ENCODE results near the gene LSMEM2. TPM values are rescaled to one million over a fixed set of nuclear protein-coding genes. Genes with fewer than 3 reads are reported as not detected.

LSMEM2 gene
- total and polyA plus RNA-seq, 7 experiments from 2014 or later = 0.15 TPM; not detected in 6

DNA sequence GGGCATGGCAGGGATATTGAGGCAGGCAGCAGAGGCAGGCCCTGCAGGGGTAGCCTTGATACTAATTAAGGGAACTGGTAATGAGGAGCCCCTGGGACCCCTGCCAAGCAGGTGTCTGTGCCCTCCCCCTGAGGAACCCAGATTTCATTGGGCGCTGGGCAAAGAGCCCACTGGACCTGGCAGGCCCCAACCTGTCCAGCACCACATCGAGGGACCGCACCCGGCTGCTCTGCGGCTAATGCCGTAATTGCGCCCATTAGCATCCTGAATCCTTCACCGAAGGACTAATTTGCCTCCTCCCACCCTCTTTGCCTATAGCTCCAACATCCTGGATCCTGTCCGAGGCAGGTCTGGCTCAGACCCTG, 23.7 kb upstream of the LSMEM2 start:
- intact Hi-C loops (cut with micrococcal nuclease) = no loop called here
- Histone ChIP-seq H3K27ac (ENCODE audit: low read depth, low read length) (no peak overlapping the region), H3K36me3 (ENCODE audit: control insufficient read depth in 2 of 3, insufficient read depth in 3 of 3, low read length in 3 of 3) (peaks cover 14 to 84% (median 20%) of the 10 kb centered on the region in 3 experiments), H3K4me1 (ENCODE audit: control insufficient read depth in 2 of 2, insufficient read depth in 2 of 2, low read length in 2 of 2) (peaks cover 15 to 17% of the 10 kb centered on the region in 2 donors), H3K9me3 (ENCODE audit: control insufficient read depth in 2 of 3, low read length in 3 of 3) (no peaks in the 10 kb centered on the region), H3K4me3 (ENCODE audit: low read length) (no peak overlapping the region), H3K27me3 (ENCODE audit: control insufficient read depth in 2 of 2, insufficient read depth in 2 of 2, low read length in 2 of 2) (no peaks in the 10 kb centered on the region)
- Mint-ChIP-seq H3K9me3 (no peaks in the 10 kb centered on the region), H3K4me1 (peaks cover 8 to 28% (median 21%) of the 10 kb centered on the region in 7 donors), H3K27me3 (no peaks in the 10 kb centered on the region), H3K27ac (no peak overlapping the region), H3K36me3 (peaks cover 0 to 28% (median 0%) of the 10 kb centered on the region in 5 donors), H3K4me3 (no peak overlapping the region)
- no peak for ATAC-seq
- CTCF ChIA-PET = interaction anchor here (1.2 to 2.2 kb wide), 2 partner anchors 9 to 29 kb away, joined by 5 to 12 read pairs; no protein-coding TSS in a partner anchor
- no peak for DNase-seq
- POLR2A ChIA-PET = interaction anchor here (0.6 kb wide), 1 partner anchor 8 kb away, joined by 3 read pairs; no protein-coding TSS in a partner anchor

DNA sequence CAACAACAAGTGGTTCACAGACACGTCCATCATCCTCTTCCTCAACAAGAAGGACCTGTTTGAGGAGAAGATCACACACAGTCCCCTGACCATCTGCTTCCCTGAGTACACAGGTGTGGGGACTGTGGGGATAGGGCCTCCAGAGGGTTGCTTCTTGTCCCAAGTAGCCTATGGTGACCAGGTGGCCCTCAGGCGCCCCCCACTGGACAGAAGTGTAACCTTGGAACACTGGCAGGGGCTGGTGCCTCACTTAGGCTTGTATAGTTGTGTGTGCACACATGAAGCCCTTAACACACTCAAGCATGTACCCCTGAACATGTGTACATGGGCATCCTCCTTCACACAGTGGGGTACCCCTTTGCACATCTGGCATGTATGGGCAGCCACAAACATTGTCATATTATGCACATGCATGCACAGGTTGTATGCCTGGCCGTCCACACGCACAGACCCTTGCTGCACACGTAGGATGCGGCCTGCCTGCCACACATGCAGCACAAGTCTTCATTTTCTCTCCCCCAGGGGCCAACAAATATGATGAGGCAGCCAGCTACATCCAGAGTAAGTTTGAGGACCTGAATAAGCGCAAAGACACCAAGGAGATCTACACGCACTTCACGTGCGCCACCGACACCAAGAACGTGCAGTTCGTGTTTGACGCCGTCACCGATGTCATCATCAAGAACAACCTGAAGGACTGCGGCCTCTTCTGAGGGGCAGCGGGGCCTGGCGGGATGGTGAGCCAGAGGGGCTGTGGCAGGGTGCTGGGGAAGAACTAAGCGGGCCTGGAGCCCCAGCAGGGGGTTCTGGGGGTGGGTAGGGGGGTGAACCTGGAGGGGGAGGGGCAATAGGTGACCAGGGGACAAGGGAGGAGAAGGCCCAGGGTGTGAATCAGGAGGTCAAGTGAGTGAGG, 21.7 kb upstream of the LSMEM2 start:
- intact Hi-C loops (cut with micrococcal nuclease) = no loop called here
- Histone ChIP-seq H3K4me3 (ENCODE audit: low read length) (no peak overlapping the region), H3K36me3 (ENCODE audit: control insufficient read depth in 2 of 3, insufficient read depth in 3 of 3, low read length in 3 of 3) (peaks cover 12 to 71% (median 20%) of the 10 kb centered on the region in 3 experiments), H3K27ac (ENCODE audit: low read depth, low read length) (no peak overlapping the region), H3K4me1 (ENCODE audit: control insufficient read depth in 2 of 2, insufficient read depth in 2 of 2, low read length in 2 of 2) (peaks cover 6 to 8% of the 10 kb centered on the region in 2 donors), H3K27me3 (ENCODE audit: control insufficient read depth in 2 of 2, insufficient read depth in 2 of 2, low read length in 2 of 2) (no peaks in the 10 kb centered on the region), H3K9me3 (ENCODE audit: control insufficient read depth in 2 of 3, low read length in 3 of 3) (no peaks in the 10 kb centered on the region)
- H3K9me3 Mint-ChIP-seq = no peaks in the 10 kb centered on the region
- peaks cover 0 to 14% (median 11%) of the 10 kb centered on the region in 7 donors for H3K4me1 Mint-ChIP-seq
- ATAC-seq (no peak), DNase-seq (no peak)
- no peaks in the 10 kb centered on the region for H3K27me3 Mint-ChIP-seq
- no peak overlapping the region for H3K4me3 Mint-ChIP-seq
- ChIA-PET CTCF (interaction anchor here (0.7 to 2.2 kb wide), 6 partner anchors 11 to 86 kb away, joined by 3 to 12 read pairs (median 4); no protein-coding TSS in a partner anchor), POLR2A (interaction anchor here (1.2 to 1.4 kb wide), 2 partner anchors 10 to 28 kb away, joined by 4 to 5 read pairs; no protein-coding TSS in a partner anchor)
- H3K36me3 Mint-ChIP-seq = peaks cover 0 to 21% (median 0%) of the 10 kb centered on the region in 5 donors
- H3K27ac Mint-ChIP-seq = peak overlapping the region in 2 of 9 donors; percentile 53 to 59

- ChIA-PET CTCF (interaction anchor here (0.7 to 2.7 kb wide), 7 partner anchors 9 to 85 kb away, joined by 3 to 8 read pairs (median 4); partner anchors contain the start of gene GNAI2), POLR2A (interaction anchor here (1.0 to 2.4 kb wide), 2 partner anchors 12 to 20 kb away, joined by 3 to 7 read pairs; no protein-coding TSS in a partner anchor)
- Histone ChIP-seq H3K4me3 (ENCODE audit: low read length) (no peak overlapping the region), H3K27ac (ENCODE audit: low read depth, low read length) (no peak overlapping the region), H3K4me1 (ENCODE audit: control insufficient read depth in 2 of 2, insufficient read depth in 2 of 2, low read length in 2 of 2) (peaks cover 6 to 8% of the 10 kb centered on the region in 2 donors), H3K27me3 (ENCODE audit: control insufficient read depth in 2 of 2, insufficient read depth in 2 of 2, low read length in 2 of 2) (no peaks in the 10 kb centered on the region), H3K36me3 (ENCODE audit: control insufficient read depth in 2 of 3, insufficient read depth in 3 of 3, low read length in 3 of 3) (peaks cover 8 to 62% (median 14%) of the 10 kb centered on the region in 3 experiments), H3K9me3 (ENCODE audit: control insufficient read depth in 2 of 3, low read length in 3 of 3) (no peaks in the 10 kb centered on the region)
- Mint-ChIP-seq H3K4me3 (no peak overlapping the region), H3K27me3 (no peaks in the 10 kb centered on the region), H3K9me3 (no peaks in the 10 kb centered on the region), H3K36me3 (peaks cover 0 to 21% (median 0%) of the 10 kb centered on the region in 5 donors), H3K4me1 (peaks cover 0 to 14% (median 11%) of the 10 kb centered on the region in 7 donors), H3K27ac (peak overlapping the region in 2 of 9 donors; percentile 51 to 59)
- intact Hi-C loops (cut with micrococcal nuclease) = no loop called here
- no peak for ATAC-seq
- no peak for DNase-seq
Observed at GRCh38 chr3:50258029-50258680, 20.7 kb upstream of the LSMEM2 start.

GRCh38 chr3:50258979-50259378, 19.9 kb upstream of the LSMEM2 start:
- Mint-ChIP-seq H3K4me1 (peaks cover 0 to 13% (median 4%) of the 10 kb centered on the region in 7 donors), H3K27ac (peak overlapping the region in 3 of 9 donors; percentile 51 to 81 (median 63)), H3K4me3 (peak overlapping the region in 1 of 10 donors; percentile 29), H3K36me3 (peaks cover 0 to 19% (median 0%) of the 10 kb centered on the region in 5 donors), H3K9me3 (no peaks in the 10 kb centered on the region), H3K27me3 (no peaks in the 10 kb centered on the region)
- Histone ChIP-seq H3K36me3 (ENCODE audit: control insufficient read depth in 2 of 3, insufficient read depth in 3 of 3, low read length in 3 of 3) (peaks cover 8 to 54% (median 12%) of the 10 kb centered on the region in 3 experiments), H3K9me3 (ENCODE audit: control insufficient read depth in 2 of 3, low read length in 3 of 3) (no peaks in the 10 kb centered on the region), H3K27ac (ENCODE audit: low read depth, low read length) (peak overlapping the region; percentile 47), H3K4me3 (ENCODE audit: low read length) (no peak overlapping the region), H3K27me3 (ENCODE audit: control insufficient read depth in 2 of 2, insufficient read depth in 2 of 2, low read length in 2 of 2) (no peaks in the 10 kb centered on the region), H3K4me1 (ENCODE audit: control insufficient read depth in 2 of 2, insufficient read depth in 2 of 2, low read length in 2 of 2) (peaks cover 6 to 8% of the 10 kb centered on the region in 2 donors)
- ATAC-seq = no peak
- intact Hi-C loops (cut with micrococcal nuclease) = no loop called here
- no peak for DNase-seq
- CTCF ChIA-PET = interaction anchor here (0.7 to 2.7 kb wide), 6 partner anchors 9 to 65 kb away, joined by 4 to 8 read pairs (median 4); partner anchors contain the start of gene GNAI2
- POLR2A ChIA-PET = interaction anchor here (1.0 to 2.4 kb wide), 4 partner anchors 11 to 78 kb away, joined by 3 to 7 read pairs (median 4); no protein-coding TSS in a partner anchor

- H3K27me3 Mint-ChIP-seq = no peaks in the 10 kb centered on the region
- ATAC-seq = peak; percentile 16
- no peaks in the 10 kb centered on the region for H3K9me3 ChIP-seq (ENCODE audit: control insufficient read depth in 2 of 3, low read length in 3 of 3)
- H3K36me3 ChIP-seq (ENCODE audit: control insufficient read depth in 2 of 3, insufficient read depth in 3 of 3, low read length in 3 of 3) = peaks cover 8 to 48% (median 12%) of the 10 kb centered on the region in 3 experiments
- DNase-seq = no peak
- intact Hi-C loops (cut with micrococcal nuclease) = loop anchor here (1.0 kb wide), 4 partner anchors 13 to 65 kb away; no protein-coding TSS in a partner anchor
- H3K27ac ChIP-seq (ENCODE audit: low read depth, low read length) = peak overlapping the region; percentile 76
- H3K4me1 Mint-ChIP-seq = peaks cover 0 to 12% (median 4%) of the 10 kb centered on the region in 7 donors
- POLR2A ChIA-PET = interaction anchor here (0.9 to 2.4 kb wide), 4 partner anchors 11 to 78 kb away, joined by 3 to 7 read pairs (median 4); no protein-coding TSS in a partner anchor
- peaks cover 6 to 7% of the 10 kb centered on the region in 2 donors for H3K4me1 ChIP-seq (ENCODE audit: control insufficient read depth in 2 of 2, insufficient read depth in 2 of 2, low read length in 2 of 2)
- CTCF ChIA-PET = interaction anchor here (0.7 to 2.7 kb wide), 6 partner anchors 8 to 65 kb away, joined by 4 to 8 read pairs (median 4); partner anchors contain the start of gene GNAI2
- peak overlapping the region; percentile 43 for H3K4me3 ChIP-seq (ENCODE audit: low read length)
- H3K4me3 Mint-ChIP-seq = peak overlapping the region; percentile 58 to 86 (median 72)
- H3K27me3 ChIP-seq (ENCODE audit: control insufficient read depth in 2 of 2, insufficient read depth in 2 of 2, low read length in 2 of 2) = no peaks in the 10 kb centered on the region
- no peaks in the 10 kb centered on the region for H3K9me3 Mint-ChIP-seq
- peaks cover 0 to 19% (median 0%) of the 10 kb centered on the region in 5 donors for H3K36me3 Mint-ChIP-seq
- H3K27ac Mint-ChIP-seq = peak overlapping the region in 8 of 9 donors; percentile 41 to 85 (median 77)
Observed at GRCh38 chr3:50259432-50260026, 19.4 kb upstream of the LSMEM2 start.
